T-helper 1 cell treated with Interleukin-12 subunit alpha and Interleukin-12 subunit beta and Interleukin-4 antibody, amounts not matched to agents 30 μg/mL and 1 μg/mL, for 36 hours (primary cell): ENCODE data around the gene PPARA.

Source experiments
- H3K27ac Mint-ChIP-seq: one replicate; pipeline ENCODE4 v1.8.0; 2021; ENCODE audit warnings: mild to moderate bottlenecking, mixed read lengths
- H3K27me3 Mint-ChIP-seq: one replicate; pipeline ENCODE4 v1.8.0; 2021; ENCODE audit warnings: low read depth, mixed read lengths
- H3K36me3 Mint-ChIP-seq: one replicate; pipeline ENCODE4 v1.8.0; 2021; ENCODE audit warnings: low read depth, mixed read lengths
- H3K4me1 Mint-ChIP-seq: one replicate; pipeline ENCODE4 v1.8.0; 2021; ENCODE audit warnings: low read depth, mixed read lengths
- H3K4me3 Mint-ChIP-seq: one replicate; pipeline ENCODE4 v1.8.0; 2021; ENCODE audit warnings: mild to moderate bottlenecking, moderate library complexity, mixed read lengths
- H3K9me3 Mint-ChIP-seq: one replicate; pipeline ENCODE4 v1.8.0; 2021; ENCODE audit warnings: mixed read lengths

Gene PPARA

GRCh38 chr22:46202897-46203600, 52.7 kb downstream of the PPARA start:
- Mint-ChIP-seq H3K4me1 (no peaks in the 10 kb centered on the region), H3K27ac (no peak overlapping the region), H3K36me3 (peaks cover 14% of the 10 kb centered on the region), H3K9me3 (no peaks in the 10 kb centered on the region), H3K27me3 (no peaks in the 10 kb centered on the region), H3K4me3 (no peak overlapping the region)

- no peak overlapping the region for H3K4me3 Mint-ChIP-seq
- peaks cover 16% of the 10 kb centered on the region for H3K36me3 Mint-ChIP-seq
- H3K27ac Mint-ChIP-seq = no peak overlapping the region
- no peaks in the 10 kb centered on the region for H3K4me1 Mint-ChIP-seq
- H3K9me3 Mint-ChIP-seq = peaks cover 3% of the 10 kb centered on the region
- no peaks in the 10 kb centered on the region for H3K27me3 Mint-ChIP-seq
Observed at GRCh38 chr22:46203601-46203980, 53.3 kb downstream of the PPARA start.

- peaks cover 45% of the 10 kb centered on the region for H3K36me3 Mint-ChIP-seq
- no peak overlapping the region for H3K27ac Mint-ChIP-seq
- peaks cover 14% of the 10 kb centered on the region for H3K9me3 Mint-ChIP-seq
- no peaks in the 10 kb centered on the region for H3K27me3 Mint-ChIP-seq
- H3K4me3 Mint-ChIP-seq = no peak overlapping the region
- no peaks in the 10 kb centered on the region for H3K4me1 Mint-ChIP-seq
Observed at GRCh38 chr22:46209262-46209661, 58.9 kb downstream of the PPARA start.

- Mint-ChIP-seq H3K4me3 (no peak overlapping the region), H3K36me3 (peaks cover 54% of the 10 kb centered on the region), H3K27ac (no peak overlapping the region), H3K4me1 (no peaks in the 10 kb centered on the region), H3K27me3 (no peaks in the 10 kb centered on the region), H3K9me3 (peaks cover 14% of the 10 kb centered on the region)
Observed at GRCh38 chr22:46212195-46212594, 61.9 kb downstream of the PPARA start.

- H3K27ac Mint-ChIP-seq = no peak overlapping the region
- H3K9me3 Mint-ChIP-seq = peaks cover 14% of the 10 kb centered on the region
- H3K36me3 Mint-ChIP-seq = peaks cover 55% of the 10 kb centered on the region
- no peak overlapping the region for H3K4me3 Mint-ChIP-seq
- H3K4me1 Mint-ChIP-seq = no peaks in the 10 kb centered on the region
- no peaks in the 10 kb centered on the region for H3K27me3 Mint-ChIP-seq
Observed at GRCh38 chr22:46213052-46213451, 62.7 kb downstream of the PPARA start.

- no peaks in the 10 kb centered on the region for H3K27me3 Mint-ChIP-seq
- H3K4me3 Mint-ChIP-seq = no peak overlapping the region
- H3K4me1 Mint-ChIP-seq = no peaks in the 10 kb centered on the region
- H3K27ac Mint-ChIP-seq = no peak overlapping the region
- peaks cover 55% of the 10 kb centered on the region for H3K36me3 Mint-ChIP-seq
- H3K9me3 Mint-ChIP-seq = peaks cover 5% of the 10 kb centered on the region
Observed at GRCh38 chr22:46214149-46214548, 63.8 kb downstream of the PPARA start.

- H3K4me3 Mint-ChIP-seq = no peak overlapping the region
- H3K9me3 Mint-ChIP-seq = peaks cover under 1% of the 10 kb centered on the region
- peaks cover 55% of the 10 kb centered on the region for H3K36me3 Mint-ChIP-seq
- H3K27me3 Mint-ChIP-seq = no peaks in the 10 kb centered on the region
- no peak overlapping the region for H3K27ac Mint-ChIP-seq
- peaks cover 4% of the 10 kb centered on the region for H3K4me1 Mint-ChIP-seq
Observed at GRCh38 chr22:46214616-46215015, 64.3 kb downstream of the PPARA start.

- Mint-ChIP-seq H3K4me1 (peaks cover 14% of the 10 kb centered on the region), H3K9me3 (no peaks in the 10 kb centered on the region), H3K4me3 (no peak overlapping the region), H3K27ac (peak overlapping the region; percentile 77), H3K36me3 (peaks cover 34% of the 10 kb centered on the region), H3K27me3 (no peaks in the 10 kb centered on the region)
Observed at GRCh38 chr22:46219636-46220035, 69.3 kb downstream of the PPARA start.

GRCh38 chr22:46220921-46221320, 70.6 kb downstream of the PPARA start:
- Mint-ChIP-seq H3K27me3 (no peaks in the 10 kb centered on the region), H3K27ac (peak overlapping the region; percentile 36), H3K36me3 (peaks cover 34% of the 10 kb centered on the region), H3K9me3 (no peaks in the 10 kb centered on the region), H3K4me3 (no peak overlapping the region), H3K4me1 (peaks cover 14% of the 10 kb centered on the region)

GRCh38 chr22:46224044-46224897, 73.9 kb downstream of the PPARA start:
- Mint-ChIP-seq H3K27me3 (no peaks in the 10 kb centered on the region), H3K27ac (no peak overlapping the region)

GRCh38 chr22:46224898-46225290, 74.6 kb downstream of the PPARA start:
- Mint-ChIP-seq H3K4me3 (no peak overlapping the region), H3K27ac (no peak overlapping the region), H3K27me3 (no peaks in the 10 kb centered on the region), H3K4me1 (peaks cover 7% of the 10 kb centered on the region), H3K9me3 (no peaks in the 10 kb centered on the region), H3K36me3 (peaks cover 14% of the 10 kb centered on the region)

More at GRCh38 chr22:46224044-46224897, 73.9 kb downstream of the PPARA start:
- Mint-ChIP-seq H3K4me3 (no peak overlapping the region), H3K4me1 (peaks cover 13% of the 10 kb centered on the region), H3K9me3 (no peaks in the 10 kb centered on the region), H3K36me3 (peaks cover 19% of the 10 kb centered on the region)

- Mint-ChIP-seq H3K27ac (no peak overlapping the region), H3K4me1 (peaks cover 6% of the 10 kb centered on the region), H3K27me3 (no peaks in the 10 kb centered on the region), H3K9me3 (no peaks in the 10 kb centered on the region), H3K36me3 (peaks cover 14% of the 10 kb centered on the region), H3K4me3 (no peak overlapping the region)
Observed at GRCh38 chr22:46225631-46226030, 75.3 kb downstream of the PPARA start.

- H3K4me3 Mint-ChIP-seq = no peak overlapping the region
- H3K4me1 Mint-ChIP-seq = no peaks in the 10 kb centered on the region
- no peaks in the 10 kb centered on the region for H3K27me3 Mint-ChIP-seq
- no peak overlapping the region for H3K27ac Mint-ChIP-seq
- H3K36me3 Mint-ChIP-seq = peaks cover 8% of the 10 kb centered on the region
- H3K9me3 Mint-ChIP-seq = no peaks in the 10 kb centered on the region
Observed at GRCh38 chr22:46226577-46226976, 76.3 kb downstream of the PPARA start.

GRCh38 chr22:46229701-46230100, 79.4 kb downstream of the PPARA start:
- H3K27me3 Mint-ChIP-seq = no peaks in the 10 kb centered on the region
- H3K4me1 Mint-ChIP-seq = no peaks in the 10 kb centered on the region
- H3K4me3 Mint-ChIP-seq = no peak overlapping the region
- peaks cover 4% of the 10 kb centered on the region for H3K36me3 Mint-ChIP-seq
- H3K27ac Mint-ChIP-seq = no peak overlapping the region
- H3K9me3 Mint-ChIP-seq = no peaks in the 10 kb centered on the region

- Mint-ChIP-seq H3K27ac (no peak overlapping the region), H3K36me3 (peaks cover 8% of the 10 kb centered on the region), H3K4me1 (no peaks in the 10 kb centered on the region), H3K27me3 (no peaks in the 10 kb centered on the region), H3K4me3 (no peak overlapping the region), H3K9me3 (no peaks in the 10 kb centered on the region)
Observed at GRCh38 chr22:46230262-46230901, 80.1 kb downstream of the PPARA start.
